Astrocyte (in vitro differentiated cells and primary cell): ENCODE results near the gene ZCCHC2. TPM values are rescaled to one million over a fixed set of nuclear protein-coding genes. Genes with fewer than 3 reads are reported as not detected.

ENCODE experiments used
- DNase-seq: peaks from one replicate; pipeline ENCODE4 v3.0.0-alpha.2; 2010; ENCODE audit warnings: low read depth
- FAIRE-seq: peaks from 2 replicates; lab custom pipeline; 2011; peaks lifted over from hg19 to GRCh38; lab: Jason Lieb, UNC
- H2AFZ ChIP-seq: 2 replicates; pipeline ENCODE4 v1.6.0; 2012; ENCODE audit warnings: low read depth, low read length, inconsistent platforms
- H3K27ac ChIP-seq: 2 replicates; pipeline ENCODE4 v1.5.1; 2011; ENCODE audit warnings: low read depth, low read length, inconsistent platforms
- H3K27me3 ChIP-seq: 2 replicates; pipeline ENCODE4 v1.6.0; 2011; ENCODE audit warnings: low read length, inconsistent platforms; ENCODE audit not compliant: insufficient read depth
- H3K36me3 ChIP-seq: 2 replicates; pipeline ENCODE4 v1.5.1; 2011; ENCODE audit warnings: low read length, inconsistent platforms; ENCODE audit not compliant: insufficient read depth
- H3K4me1 ChIP-seq: 2 replicates; pipeline ENCODE4 v1.5.1; 2011; ENCODE audit warnings: low read length, inconsistent platforms; ENCODE audit not compliant: insufficient read depth
- H3K4me2 ChIP-seq: 2 replicates; pipeline ENCODE4 v1.6.0; 2012; ENCODE audit warnings: low read length, inconsistent platforms
- H3K4me3 ChIP-seq: 2 replicates; pipeline ENCODE4 v1.5.1; 2011; ENCODE audit warnings: low read depth, mild to moderate bottlenecking, low read length, inconsistent platforms; ENCODE audit not compliant: insufficient read depth
- H3K79me2 ChIP-seq: 2 replicates; pipeline ENCODE4 v1.6.0; 2012; ENCODE audit warnings: mild to moderate bottlenecking, low read length, inconsistent platforms; ENCODE audit not compliant: insufficient read depth
- H3K9ac ChIP-seq: 2 replicates; pipeline ENCODE4 v1.6.0; 2012; ENCODE audit warnings: mild to moderate bottlenecking, low read length, inconsistent platforms
- H3K9me3 ChIP-seq: 2 replicates; pipeline ENCODE4 v1.5.1; 2012; ENCODE audit warnings: low read depth, mild to moderate bottlenecking, low read length, inconsistent platforms; ENCODE audit not compliant: insufficient read depth
- H4K20me1 ChIP-seq: 2 replicates; pipeline ENCODE4 v1.6.0; 2012; ENCODE audit warnings: low read length, inconsistent platforms; ENCODE audit not compliant: insufficient read depth
- H3K27ac Mint-ChIP-seq: one replicate; pipeline ENCODE4 v1.8.0; 2021; ENCODE audit warnings: mild to moderate bottlenecking, mixed read lengths; ENCODE audit not compliant: unreplicated experiment
- H3K27me3 Mint-ChIP-seq: one replicate; pipeline ENCODE4 v1.8.0; 2021; ENCODE audit warnings: low read depth, mixed read lengths; ENCODE audit not compliant: unreplicated experiment
- H3K36me3 Mint-ChIP-seq: one replicate; pipeline ENCODE4 v1.8.0; 2021; ENCODE audit warnings: low read depth, mixed read lengths; ENCODE audit not compliant: unreplicated experiment
- H3K4me1 Mint-ChIP-seq: one replicate; pipeline ENCODE4 v1.8.0; 2021; ENCODE audit warnings: low read depth, mixed read lengths; ENCODE audit not compliant: unreplicated experiment
- H3K4me3 Mint-ChIP-seq: one replicate; pipeline ENCODE4 v1.8.0; 2021; ENCODE audit warnings: mild to moderate bottlenecking, moderate library complexity, mixed read lengths; ENCODE audit not compliant: unreplicated experiment
- H3K9me3 Mint-ChIP-seq: one replicate; pipeline ENCODE4 v1.8.0; 2021; ENCODE audit warnings: mild to moderate bottlenecking, mixed read lengths; ENCODE audit not compliant: unreplicated experiment
- CTCF ChIP-seq: IDR thresholded peaks from 2 replicates; pipeline ENCODE4 v1.5.1; 2011; ENCODE audit warnings: low read depth, mild to moderate bottlenecking, inconsistent platforms, low read length, moderate library complexity; ENCODE audit not compliant: insufficient read depth
- EZH2 ChIP-seq: IDR thresholded peaks from 2 replicates; pipeline ENCODE4 v1.6.1; 2012; ENCODE audit warnings: mild to moderate bottlenecking, low read length, inconsistent platforms; ENCODE audit not compliant: insufficient read depth
- total RNA-seq: library from RNA; stranded (reverse); gene quantifications from 2 replicates; pipeline ENCODE4 v1.2.1, GENCODE V29; 2021

ZCCHC2 gene
- total RNA-seq, 1 donor from 2014 or later = 14.8 TPM

- H3K27ac ChIP-seq = no peak overlapping the region
- no peaks in the 10 kb centered on the region for H4K20me1 ChIP-seq
- TF ChIP-seq CTCF (no peak), EZH2 (no peak)
- no peak overlapping the region for H3K4me3 ChIP-seq
- no peak overlapping the region for H3K9ac ChIP-seq
- FAIRE-seq (no peak), DNase-seq (no peak)
- H3K4me1 ChIP-seq = no peaks in the 10 kb centered on the region
- H3K36me3 Mint-ChIP-seq = peaks cover 2% of the 10 kb centered on the region
- peaks cover 5% of the 10 kb centered on the region for H3K27me3 ChIP-seq
- H3K4me3 Mint-ChIP-seq = no peak overlapping the region
- no peaks in the 10 kb centered on the region for H3K9me3 ChIP-seq
- H3K4me2 ChIP-seq = no peak overlapping the region
- H3K36me3 ChIP-seq = no peaks in the 10 kb centered on the region
- H3K9me3 Mint-ChIP-seq = no peaks in the 10 kb centered on the region
- no peaks in the 10 kb centered on the region for H3K4me1 Mint-ChIP-seq
- H3K27ac Mint-ChIP-seq = no peak overlapping the region
- H2AFZ ChIP-seq = no peak overlapping the region
- H3K79me2 ChIP-seq = no peaks in the 10 kb centered on the region
- H3K27me3 Mint-ChIP-seq = peaks cover 8% of the 10 kb centered on the region
Observed at GRCh38 chr18:62590799-62591590, 68.2 kb downstream of the ZCCHC2 start.

- H3K27ac Mint-ChIP-seq = no peak overlapping the region
- peaks cover 7% of the 10 kb centered on the region for H3K9me3 Mint-ChIP-seq
- Histone ChIP-seq H3K27ac (no peak overlapping the region), H4K20me1 (no peaks in the 10 kb centered on the region), H3K4me1 (no peaks in the 10 kb centered on the region), H2AFZ (peak overlapping the region; percentile 69), H3K9me3 (no peaks in the 10 kb centered on the region), H3K36me3 (no peaks in the 10 kb centered on the region), H3K9ac (peak overlapping the region; percentile 10), H3K4me3 (peak overlapping the region; percentile 48), H3K79me2 (no peaks in the 10 kb centered on the region), H3K27me3 (peaks cover 25% of the 10 kb centered on the region), H3K4me2 (peak overlapping the region; percentile 83)
- H3K4me3 Mint-ChIP-seq = no peak overlapping the region
- peak; percentile 83 for TF ChIP-seq EZH2
- TF ChIP-seq CTCF = no peak
- H3K27me3 Mint-ChIP-seq = peaks cover 43% of the 10 kb centered on the region
- H3K4me1 Mint-ChIP-seq = no peaks in the 10 kb centered on the region
- no peaks in the 10 kb centered on the region for H3K36me3 Mint-ChIP-seq
- DNase-seq (peak; percentile 10), FAIRE-seq (no peak)
Observed at GRCh38 chr18:62596145-62597005, 73.5 kb downstream of the ZCCHC2 start.
